HepG2 (cell line): ENCODE data around the gene ZC3H12A.

Experiments used
- MTA3 ChIP-seq: sonication (generic); formaldehyde crosslinking; IDR thresholded peaks from 2 replicates; pipeline ENCODE4 v1.4.0; 2020; ENCODE audit warnings: missing genetic modification reagents
- NCOR1 ChIP-seq: fragments of 200-600 bp; sonication (generic); IDR thresholded peaks from 2 replicates; pipeline ENCODE4 v1.7.0; 2017; ENCODE audit warnings: antibody characterized with exemption, low read length, borderline replicate concordance
- NONO ChIP-seq, 2 experiments: fragments of 450-650 bp in 1 of 2; sonication (generic) in 1 of 2; formaldehyde crosslinking in 1 of 2; IDR thresholded peaks in 1 of 2; conservative IDR thresholded peaks in 1 of 2; 2 replicates each; pipeline versions ENCODE4 v1.6.1 to v1.8.0; 2017 to 2022; ENCODE audit warnings: mild to moderate bottlenecking in 1 of 2, missing genetic modification reagents in 1 of 2, moderate library complexity in 1 of 2
- POLR2A ChIP-seq, 2 experiments: IDR thresholded peaks; 2 replicates each; pipeline ENCODE4 v1.6.1; 2011; ENCODE audit warnings: low read depth in 2 of 2, low read length in 2 of 2, mild to moderate bottlenecking in 1 of 2, moderate library complexity in 1 of 2; ENCODE audit not compliant: insufficient read depth in 1 of 2
- RELA ChIP-seq: sonication (generic); formaldehyde crosslinking; IDR thresholded peaks from 2 replicates; pipeline ENCODE4 v1.4.0; 2020; ENCODE audit warnings: missing genetic modification reagents
- ZNF101 ChIP-seq: sonication (generic); formaldehyde crosslinking; IDR thresholded peaks from 2 replicates; pipeline ENCODE4 v1.4.0; 2020; ENCODE audit warnings: mild to moderate bottlenecking, low read depth, missing genetic modification reagents, borderline replicate concordance
- ZNF256 ChIP-seq: sonication (generic); formaldehyde crosslinking; conservative IDR thresholded peaks from 2 replicates; pipeline ENCODE4 v1.4.0; 2020; ENCODE audit warnings: missing genetic modification reagents
- ZNF607 ChIP-seq: sonication (generic); formaldehyde crosslinking; IDR thresholded peaks from 2 replicates; pipeline ENCODE4 v1.5.1; 2020; ENCODE audit warnings: missing genetic modification reagents, mild to moderate bottlenecking, borderline replicate concordance
- TF ChIP-seq, protein P1 (sequence below): sonication (generic); formaldehyde crosslinking; IDR thresholded peaks from 2 replicates; pipeline ENCODE4 v1.5.0; 2020; ENCODE audit warnings: mild to moderate bottlenecking, missing genetic modification reagents, moderate library complexity

- TF ChIP-seq POLR2A (IDR thresholded peaks at IDR 0.05; ENCODE audit: insufficient read depth in 1 of 2, low read depth in 2 of 2, low read length in 2 of 2) (no peak), NONO (IDR thresholded peaks at IDR 0.05) (no peak), NONO (CRISPR knock-in tag; conservative IDR thresholded peaks at IDR 0.05) (no peak), ZNF101 (no peak), ZNF256 (no peak), MTA3 (no peak), ZNF607 (CRISPR knock-in tag) (no peak), RELA (no peak), NCOR1 (no peak)
- TF ChIP-seq, protein P1, sequence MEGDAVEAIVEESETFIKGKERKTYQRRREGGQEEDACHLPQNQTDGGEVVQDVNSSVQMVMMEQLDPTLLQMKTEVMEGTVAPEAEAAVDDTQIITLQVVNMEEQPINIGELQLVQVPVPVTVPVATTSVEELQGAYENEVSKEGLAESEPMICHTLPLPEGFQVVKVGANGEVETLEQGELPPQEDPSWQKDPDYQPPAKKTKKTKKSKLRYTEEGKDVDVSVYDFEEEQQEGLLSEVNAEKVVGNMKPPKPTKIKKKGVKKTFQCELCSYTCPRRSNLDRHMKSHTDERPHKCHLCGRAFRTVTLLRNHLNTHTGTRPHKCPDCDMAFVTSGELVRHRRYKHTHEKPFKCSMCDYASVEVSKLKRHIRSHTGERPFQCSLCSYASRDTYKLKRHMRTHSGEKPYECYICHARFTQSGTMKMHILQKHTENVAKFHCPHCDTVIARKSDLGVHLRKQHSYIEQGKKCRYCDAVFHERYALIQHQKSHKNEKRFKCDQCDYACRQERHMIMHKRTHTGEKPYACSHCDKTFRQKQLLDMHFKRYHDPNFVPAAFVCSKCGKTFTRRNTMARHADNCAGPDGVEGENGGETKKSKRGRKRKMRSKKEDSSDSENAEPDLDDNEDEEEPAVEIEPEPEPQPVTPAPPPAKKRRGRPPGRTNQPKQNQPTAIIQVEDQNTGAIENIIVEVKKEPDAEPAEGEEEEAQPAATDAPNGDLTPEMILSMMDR (CRISPR knock-in tag): no peak
Observed at GRCh38 chr1:37430103-37430985, 44.0 kb upstream of the ZC3H12A start.
